PFSK-1 (cell line): ENCODE data around the gene CALU.
A peak's percentile ranks its signal among the peaks of the same experiment; 100 is the strongest.

Experiments used
- REST ChIP-seq, 2 experiments: IDR thresholded peaks; 2 replicates each; pipeline versions ENCODE4 v1.6.1 to v1.8.0; 2011 to 2012; ENCODE audit warnings: low read depth in 2 of 2, low read length in 2 of 2, control low read depth in 1 of 2, inconsistent platforms in 1 of 2, mild to moderate bottlenecking in 1 of 2, moderate library complexity in 1 of 2; ENCODE audit not compliant: insufficient read depth in 1 of 2
- TAF1 ChIP-seq: IDR thresholded peaks from 2 replicates; pipeline ENCODE4 v1.6.1; 2012; ENCODE audit warnings: low read length, control low read depth, borderline replicate concordance; ENCODE audit not compliant: insufficient read depth

- TF ChIP-seq REST (IDR thresholded peaks at IDR 0.05; ENCODE audit: insufficient read depth in 1 of 2, low read depth in 2 of 2, low read length in 2 of 2) (0 out of 4 replicates have a peak, but pooled peaks of 1 of the 2 experiments have one; percentile 48), TAF1 (no peak)
Measured at GRCh38 chr7:128801667-128802418, 62.7 kb downstream of the CALU start.
